Measurements from ENCODE around the gene TIPARP.
"Not testable (repeated sequence)": the region's sequence is repeated elsewhere in the genome, so short reads cannot be mapped to it uniquely, and the experiment has no call there.

TIPARP gene

DNA sequence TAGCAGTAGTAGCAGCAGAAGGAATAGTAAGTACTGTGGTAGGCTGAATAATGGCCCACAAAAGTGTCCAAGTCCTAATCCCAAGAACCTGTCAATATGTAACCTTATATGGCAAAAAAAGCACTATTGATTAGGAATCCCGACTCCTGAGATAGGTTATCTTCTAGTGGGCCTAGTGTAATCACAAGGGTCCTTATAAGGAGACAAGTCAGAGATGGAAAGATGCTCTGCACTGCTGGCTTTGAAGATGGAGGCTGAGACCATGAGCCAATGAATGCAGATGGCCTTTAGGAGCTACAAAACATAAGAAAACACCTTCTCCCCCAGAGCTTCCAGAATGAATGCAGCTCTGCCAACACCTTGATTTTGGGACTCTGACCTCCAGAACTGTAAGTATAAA is 36.0 kb downstream of the TIPARP start:
- Histone ChIP-seq H3K36me3 (ENCODE audit: insufficient read depth, low read length) (peaks cover 56% of the 10 kb centered on the region), H4K20me1 (ENCODE audit: insufficient read depth, low read length) (no peaks in the 10 kb centered on the region), H3F3A (ENCODE audit: insufficient read depth, low read length) (no peaks in the 10 kb centered on the region), H3K4me2 (ENCODE audit: low read length) (no peak overlapping the region), H3K9ac (ENCODE audit: low read length) (no peak overlapping the region), H2AFZ (ENCODE audit: low read length) (no peak overlapping the region), H3K9me3 (ENCODE audit: low read length) (no peaks in the 10 kb centered on the region), H3K79me2 (ENCODE audit: insufficient read depth, low read length) (no peaks in the 10 kb centered on the region), H3K27me3 (ENCODE audit: insufficient read depth, low read length) (no peaks in the 10 kb centered on the region), H3K27ac (ENCODE audit: low read depth, low read length, poor library complexity, severe bottlenecking) (no peak overlapping the region), H3K4me1 (ENCODE audit: insufficient read depth, low read length, severe bottlenecking) (peaks cover 6% of the 10 kb centered on the region), H3K9me2 (ENCODE audit: low read depth, low read length) (no peaks in the 10 kb centered on the region), H3K4me3 (ENCODE audit: low read depth, low read length, poor library complexity, severe bottlenecking) (no peak overlapping the region)
- TF ChIP-seq EZH2 (IDR thresholded peaks at IDR 0.05; ENCODE audit: borderline replicate concordance, low read length), result no peak
- no peak for TF ChIP-seq CTCF (IDR thresholded peaks at IDR 0.05; ENCODE audit: low read length)

DNA sequence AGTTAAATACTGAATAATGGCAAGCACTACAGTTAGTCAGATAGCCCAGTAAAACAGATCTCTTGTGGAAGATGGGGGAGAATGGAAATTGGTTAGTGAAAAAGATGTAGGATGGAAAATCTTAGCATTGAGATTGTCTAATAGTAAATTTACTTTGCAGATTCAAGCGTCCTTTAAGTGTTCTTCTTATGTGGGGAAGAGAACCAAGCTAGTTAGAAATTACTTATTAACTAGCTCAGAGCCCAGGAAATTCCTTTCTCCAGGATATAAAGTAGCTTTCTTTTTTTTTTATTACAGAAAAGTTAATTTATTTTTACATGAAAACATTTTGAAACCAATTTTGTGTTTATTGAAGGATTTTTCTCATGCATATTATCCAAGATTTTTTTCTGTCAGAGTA is 36.7 kb downstream of the TIPARP start:
- H3K27me3 ChIP-seq (ENCODE audit: insufficient read depth, low read length), result no peaks in the 10 kb centered on the region
- no peaks in the 10 kb centered on the region for H3K9me2 ChIP-seq (ENCODE audit: low read depth, low read length)
- H3F3A ChIP-seq (ENCODE audit: insufficient read depth, low read length), result no peaks in the 10 kb centered on the region
- TF ChIP-seq CTCF (IDR thresholded peaks at IDR 0.05; ENCODE audit: low read length) (no peak), EZH2 (IDR thresholded peaks at IDR 0.05; ENCODE audit: borderline replicate concordance, low read length) (no peak)
- no peak overlapping the region for H3K27ac ChIP-seq (ENCODE audit: low read depth, low read length, poor library complexity, severe bottlenecking)
- H3K4me3 ChIP-seq (ENCODE audit: low read depth, low read length, poor library complexity, severe bottlenecking), result no peak overlapping the region
- peaks cover 49% of the 10 kb centered on the region for H3K36me3 ChIP-seq (ENCODE audit: insufficient read depth, low read length)
- H3K4me2 ChIP-seq (ENCODE audit: low read length), result no peak overlapping the region
- H3K4me1 ChIP-seq (ENCODE audit: insufficient read depth, low read length, severe bottlenecking), result no peaks in the 10 kb centered on the region
- no peaks in the 10 kb centered on the region for H3K9me3 ChIP-seq (ENCODE audit: low read length)
- H2AFZ ChIP-seq (ENCODE audit: low read length), result no peak overlapping the region
- no peak overlapping the region for H3K9ac ChIP-seq (ENCODE audit: low read length)
- H4K20me1 ChIP-seq (ENCODE audit: insufficient read depth, low read length), result no peaks in the 10 kb centered on the region
- H3K79me2 ChIP-seq (ENCODE audit: insufficient read depth, low read length), result no peaks in the 10 kb centered on the region

DNA sequence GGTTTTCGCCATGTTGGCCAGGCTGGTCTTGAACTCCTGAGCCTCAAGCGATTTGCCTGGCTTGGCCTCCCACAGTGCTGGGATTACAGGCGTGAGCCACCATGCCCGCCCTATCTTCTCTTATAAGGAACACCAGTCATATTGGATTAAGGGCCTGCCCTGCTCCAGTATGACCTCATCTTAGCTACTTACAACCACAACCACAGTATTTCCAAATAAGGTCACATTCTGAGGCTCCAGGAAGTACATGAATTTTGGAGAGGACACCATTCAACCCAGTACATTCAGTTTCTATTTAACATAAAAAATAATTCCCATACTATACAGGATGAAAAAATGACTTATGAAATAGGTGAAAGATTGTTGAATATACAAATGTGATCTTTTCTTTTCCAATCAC is 37.6 kb downstream of the TIPARP start:
- not testable (repeated sequence) for H2AFZ ChIP-seq (ENCODE audit: low read length); H4K20me1 ChIP-seq (ENCODE audit: insufficient read depth, low read length); H3F3A ChIP-seq (ENCODE audit: insufficient read depth, low read length); H3K9me3 ChIP-seq (ENCODE audit: low read length); H3K27ac ChIP-seq (ENCODE audit: low read depth, low read length, poor library complexity, severe bottlenecking); H3K79me2 ChIP-seq (ENCODE audit: insufficient read depth, low read length); H3K27me3 ChIP-seq (ENCODE audit: insufficient read depth, low read length); H3K9me2 ChIP-seq (ENCODE audit: low read depth, low read length); H3K4me3 ChIP-seq (ENCODE audit: low read depth, low read length, poor library complexity, severe bottlenecking); H3K9ac ChIP-seq (ENCODE audit: low read length); H3K4me1 ChIP-seq (ENCODE audit: insufficient read depth, low read length, severe bottlenecking); H3K4me2 ChIP-seq (ENCODE audit: low read length)
- peaks cover 41% of the 10 kb centered on the region for H3K36me3 ChIP-seq (ENCODE audit: insufficient read depth, low read length)

GRCh38 chr3:156716105-156716862 is 41.9 kb downstream of the TIPARP start:
- Histone ChIP-seq H3K27ac (ENCODE audit: low read depth, low read length, poor library complexity, severe bottlenecking) (no peak overlapping the region), H3K4me3 (ENCODE audit: low read depth, low read length, poor library complexity, severe bottlenecking) (no peak overlapping the region), H3K9me3 (ENCODE audit: low read length) (no peaks in the 10 kb centered on the region), H3K4me2 (ENCODE audit: low read length) (no peak overlapping the region), H3K27me3 (ENCODE audit: insufficient read depth, low read length) (no peaks in the 10 kb centered on the region), H3K9me2 (ENCODE audit: low read depth, low read length) (no peaks in the 10 kb centered on the region), H3K4me1 (ENCODE audit: insufficient read depth, low read length, severe bottlenecking) (no peaks in the 10 kb centered on the region), H3K79me2 (ENCODE audit: insufficient read depth, low read length) (no peaks in the 10 kb centered on the region), H4K20me1 (ENCODE audit: insufficient read depth, low read length) (no peaks in the 10 kb centered on the region), H3K36me3 (ENCODE audit: insufficient read depth, low read length) (no peaks in the 10 kb centered on the region), H2AFZ (ENCODE audit: low read length) (no peak overlapping the region), H3F3A (ENCODE audit: insufficient read depth, low read length) (no peaks in the 10 kb centered on the region), H3K9ac (ENCODE audit: low read length) (no peak overlapping the region)
- no peak for TF ChIP-seq EZH2 (IDR thresholded peaks at IDR 0.05; ENCODE audit: borderline replicate concordance, low read length)
- TF ChIP-seq CTCF (IDR thresholded peaks at IDR 0.05; ENCODE audit: low read length), result no peak

Measured in OCI-LY1 (cell line).